Activated CD4-positive, alpha-beta T cell treated with anti-CD3 and anti-CD28 coated beads, Interleukin-2, amount 50 U/mL, for 48 hours (primary cell): Measurements from ENCODE around the gene EMC9.
A peak's percentile ranks its signal among the peaks of the same experiment; 100 is the strongest.

ENCODE experiments used
- DNase-seq, 2 experiments: peaks; one replicate each; pipeline ENCODE4 v3.0.0-alpha.2; 2020

Gene EMC9

DNA sequence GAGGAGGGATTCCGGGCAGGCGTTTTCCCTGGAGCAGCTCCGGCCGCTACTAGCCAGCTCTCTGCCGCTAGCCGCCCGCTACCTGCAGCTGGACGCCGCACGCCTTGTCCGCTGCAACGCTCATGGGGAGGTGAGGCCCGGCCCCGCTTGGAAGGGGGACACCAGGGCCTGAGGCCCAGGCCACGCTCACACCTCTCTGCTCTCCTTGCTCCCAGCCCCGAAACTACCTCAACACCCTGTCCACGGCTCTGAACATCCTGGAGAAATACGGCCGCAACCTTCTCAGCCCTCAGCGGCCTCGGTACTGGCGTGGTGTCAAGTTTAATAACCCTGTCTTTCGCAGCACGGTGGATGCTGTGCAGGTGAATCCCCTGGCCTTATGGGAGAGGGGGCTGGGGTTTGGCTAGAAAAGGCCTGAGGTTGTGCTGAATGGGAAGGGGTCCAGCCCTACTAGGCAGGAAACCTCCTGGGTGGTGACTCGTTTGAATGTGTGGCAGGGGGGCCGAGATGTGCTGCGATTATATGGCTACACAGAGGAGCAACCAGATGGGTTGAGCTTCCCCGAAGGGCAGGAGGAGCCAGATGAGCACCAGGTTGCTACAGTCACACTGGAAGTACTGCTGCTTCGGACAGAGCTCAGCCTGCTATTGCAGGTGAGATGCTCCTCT lies 6.5 kb upstream of the EMC9 start:
- no peak for DNase-seq

DNA sequence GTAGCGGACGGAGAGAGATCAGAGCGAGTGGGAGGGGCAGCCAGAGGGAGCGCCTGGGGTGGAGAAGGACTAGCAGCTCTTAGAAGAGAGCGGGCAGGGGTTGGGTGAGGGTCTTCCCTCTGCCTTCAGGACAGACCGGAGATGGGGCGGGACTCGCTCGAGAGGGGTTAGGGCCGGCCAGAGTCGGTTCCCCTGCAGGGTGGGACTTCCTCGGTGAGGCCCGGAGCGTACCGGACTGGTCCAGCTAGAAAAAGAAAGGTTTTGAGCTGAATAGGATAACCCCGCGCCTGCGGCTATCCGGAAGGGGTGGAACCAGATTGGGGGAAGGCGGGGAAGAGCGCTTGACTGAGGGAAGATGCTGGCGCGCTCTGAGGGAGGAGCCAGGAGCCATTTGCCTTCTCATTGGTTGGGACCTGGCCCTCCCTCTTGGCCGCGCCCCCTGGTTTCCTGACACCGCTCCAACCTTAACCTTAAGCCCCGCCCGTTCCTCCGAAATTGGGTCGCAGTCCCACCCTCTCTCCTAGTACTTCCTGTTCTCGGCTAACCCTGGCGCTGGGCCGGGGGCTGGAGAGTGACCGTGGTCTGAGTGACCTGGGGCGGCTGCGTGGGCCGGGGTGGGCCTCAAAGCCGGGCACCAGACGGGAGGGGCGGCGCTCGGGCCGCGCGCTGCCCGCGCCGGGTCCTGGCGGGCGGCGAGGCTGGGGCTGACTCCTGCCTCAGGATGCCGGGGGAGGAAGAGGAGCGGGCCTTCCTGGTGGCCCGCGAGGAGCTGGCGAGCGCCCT lies 5.8 kb upstream of the EMC9 start, which contains the start of gene RNF31:
Gene RNF31 (plus strand): TSS at position 521 of the 783 bp plus-strand sequence. CDS start 201 bp downstream, at position 722.
- peak; percentile 99 for DNase-seq

DNA sequence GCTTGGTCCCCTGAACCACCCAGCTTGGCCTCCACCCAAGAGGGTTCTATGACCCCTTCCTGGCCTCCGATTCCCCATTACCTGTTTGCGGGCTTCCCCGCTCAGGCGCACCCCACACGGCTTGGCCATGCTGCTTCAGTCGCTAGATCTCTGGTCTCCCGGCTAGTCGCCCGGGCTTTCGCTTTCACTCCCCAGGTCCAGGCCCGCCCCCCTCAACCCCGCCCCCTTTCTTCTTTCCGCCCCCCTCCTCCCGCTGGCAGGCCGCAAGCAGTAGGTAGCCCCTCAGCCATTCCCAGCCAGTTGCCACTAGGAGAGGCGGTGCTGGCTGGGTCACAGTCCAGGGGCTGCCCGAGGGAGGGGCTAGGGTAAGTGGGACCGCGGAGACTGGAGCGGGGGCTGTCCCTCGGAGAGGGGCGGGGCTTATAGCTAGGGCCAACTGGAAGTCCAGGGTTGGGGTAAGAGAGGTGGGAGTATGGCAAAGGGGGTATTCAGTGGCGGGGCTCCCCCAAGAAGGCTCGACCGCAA lies 5.1 kb upstream of the EMC9 start, which contains the start of gene PSME2:
Gene PSME2 (minus strand): TSS at position 158 of the 525 bp plus-strand sequence. CDS start 29 bp downstream, at position 129.
- DNase-seq = peak; percentile 94 to 96

DNA sequence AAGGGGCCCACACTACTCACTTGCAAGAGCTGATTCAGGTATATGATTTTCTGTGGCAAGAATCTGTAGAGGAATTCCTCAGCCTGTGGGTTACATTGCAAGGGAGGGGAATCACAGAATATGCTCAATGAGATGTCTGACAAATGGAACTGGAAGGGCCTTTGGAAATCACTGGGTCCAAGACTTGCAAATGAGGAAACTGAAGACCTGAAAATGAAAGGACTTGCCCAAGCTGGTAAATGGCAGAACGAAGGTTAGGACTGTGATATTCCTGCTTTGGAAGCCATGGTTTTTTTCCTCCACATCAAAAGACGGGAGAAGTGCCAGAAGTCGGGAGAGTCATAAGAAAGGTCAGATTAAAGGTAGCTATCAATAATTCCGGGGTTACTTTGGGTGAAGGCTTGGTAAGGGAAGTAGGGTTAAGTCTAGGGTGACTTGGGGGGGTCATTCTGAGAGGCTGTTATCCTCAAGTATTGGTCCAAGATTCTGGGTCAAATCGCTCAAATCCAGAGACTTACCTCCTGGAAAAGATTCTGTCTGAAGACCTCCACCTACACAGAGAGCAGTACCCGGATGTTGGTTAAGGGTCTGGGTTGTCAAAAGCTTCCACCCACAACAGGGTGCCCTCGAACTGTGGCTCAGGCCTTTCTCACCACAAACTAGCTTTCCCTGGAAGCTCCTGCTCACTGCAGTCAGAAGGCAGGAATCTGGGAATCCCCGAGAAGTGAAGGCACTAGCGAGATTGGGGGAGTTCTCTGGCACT lies 4.5 kb upstream of the EMC9 start:
- no peak for DNase-seq

DNA sequence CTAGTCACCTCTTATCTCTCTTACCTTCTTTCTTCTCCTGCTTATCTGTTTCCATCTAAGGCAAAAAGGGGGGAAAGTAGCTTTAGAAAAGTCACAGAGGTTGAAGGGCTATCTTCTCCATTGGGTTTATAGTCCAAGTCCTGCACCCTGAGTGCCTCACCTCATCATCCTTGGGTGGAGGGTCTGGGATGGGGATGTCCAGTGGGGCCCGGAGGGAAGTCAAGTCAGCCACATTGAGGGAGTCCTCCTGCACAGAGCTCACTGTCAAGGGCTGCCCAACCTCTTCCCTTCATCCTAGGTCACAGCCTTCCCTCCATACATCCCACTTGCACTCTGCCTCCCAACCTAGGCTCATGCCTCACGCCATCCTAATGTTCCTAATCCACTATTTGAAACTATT lies 3.8 kb upstream of the EMC9 start:
- no peak for DNase-seq

DNA sequence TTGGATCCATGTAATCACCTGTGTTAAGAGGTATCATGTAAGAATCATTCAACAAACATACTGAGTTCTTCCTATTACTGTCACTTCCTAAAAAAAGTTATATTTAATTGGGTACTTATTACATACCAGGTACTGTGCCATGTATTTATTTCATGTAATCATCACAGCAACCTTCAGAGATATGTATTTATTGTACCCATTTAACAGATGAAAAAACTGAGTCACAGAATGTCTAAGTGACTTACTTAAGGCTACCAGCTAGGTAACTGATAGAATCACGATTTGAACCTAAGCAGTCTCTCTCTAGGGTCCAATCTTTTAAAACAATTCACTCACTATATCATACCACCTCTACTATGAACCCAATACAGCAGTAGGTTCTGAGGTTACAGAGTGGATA lies 3.1 kb upstream of the EMC9 start:
- DNase-seq = no peak

DNA sequence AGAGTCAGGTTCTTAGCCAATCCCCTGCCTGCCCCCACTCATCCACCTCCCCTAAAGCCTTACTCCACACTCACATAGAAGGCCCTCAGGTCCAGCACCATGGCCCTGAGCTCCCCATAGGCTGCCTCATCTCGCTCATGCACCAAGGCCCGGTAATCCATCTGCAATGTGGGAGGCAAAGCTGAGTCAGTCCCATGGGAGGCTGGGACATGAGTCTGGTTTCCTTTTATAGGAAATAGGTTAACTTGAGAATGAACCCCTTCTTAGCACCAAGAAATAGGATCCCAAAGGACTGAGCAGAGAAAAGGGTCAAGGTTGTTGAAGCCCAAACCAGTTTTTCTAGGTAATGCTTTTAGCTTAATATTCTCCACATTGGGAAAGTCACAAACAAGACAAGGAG lies 2.1 kb upstream of the EMC9 start:
- no peak for DNase-seq

DNA sequence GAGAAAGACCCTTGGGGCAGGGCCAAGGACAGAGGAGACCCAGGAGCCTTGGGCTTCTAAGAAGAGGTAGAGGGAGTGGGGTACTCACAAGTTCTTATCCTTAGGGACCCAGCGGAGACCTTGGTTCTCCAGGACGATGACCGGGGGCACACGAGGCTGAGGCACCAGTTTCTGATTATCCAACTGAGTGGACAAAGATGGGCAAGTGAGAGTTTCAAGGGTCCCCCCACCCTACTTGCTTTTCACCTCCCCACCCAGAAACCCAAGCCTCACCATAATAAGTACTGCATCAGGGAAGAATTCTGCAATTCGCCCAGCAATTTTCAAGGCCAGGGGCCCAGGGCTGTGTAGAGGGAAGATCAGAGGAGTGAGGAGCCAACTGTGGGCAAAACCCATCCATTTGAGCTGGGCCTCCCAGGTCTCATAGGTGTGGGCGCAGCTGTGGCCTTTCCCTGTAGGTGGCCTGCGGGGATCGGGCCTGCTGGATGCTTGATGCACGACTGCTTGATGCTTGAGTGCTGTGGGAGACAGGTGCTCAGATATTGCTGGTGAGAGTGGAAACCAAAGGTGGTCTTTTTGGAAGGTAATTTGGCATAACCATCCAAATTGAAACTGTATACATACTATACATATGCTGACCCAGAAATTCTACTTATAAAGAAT lies 2.0 kb downstream of the EMC9 start:
- DNase-seq = peak; percentile 46 to 58

DNA sequence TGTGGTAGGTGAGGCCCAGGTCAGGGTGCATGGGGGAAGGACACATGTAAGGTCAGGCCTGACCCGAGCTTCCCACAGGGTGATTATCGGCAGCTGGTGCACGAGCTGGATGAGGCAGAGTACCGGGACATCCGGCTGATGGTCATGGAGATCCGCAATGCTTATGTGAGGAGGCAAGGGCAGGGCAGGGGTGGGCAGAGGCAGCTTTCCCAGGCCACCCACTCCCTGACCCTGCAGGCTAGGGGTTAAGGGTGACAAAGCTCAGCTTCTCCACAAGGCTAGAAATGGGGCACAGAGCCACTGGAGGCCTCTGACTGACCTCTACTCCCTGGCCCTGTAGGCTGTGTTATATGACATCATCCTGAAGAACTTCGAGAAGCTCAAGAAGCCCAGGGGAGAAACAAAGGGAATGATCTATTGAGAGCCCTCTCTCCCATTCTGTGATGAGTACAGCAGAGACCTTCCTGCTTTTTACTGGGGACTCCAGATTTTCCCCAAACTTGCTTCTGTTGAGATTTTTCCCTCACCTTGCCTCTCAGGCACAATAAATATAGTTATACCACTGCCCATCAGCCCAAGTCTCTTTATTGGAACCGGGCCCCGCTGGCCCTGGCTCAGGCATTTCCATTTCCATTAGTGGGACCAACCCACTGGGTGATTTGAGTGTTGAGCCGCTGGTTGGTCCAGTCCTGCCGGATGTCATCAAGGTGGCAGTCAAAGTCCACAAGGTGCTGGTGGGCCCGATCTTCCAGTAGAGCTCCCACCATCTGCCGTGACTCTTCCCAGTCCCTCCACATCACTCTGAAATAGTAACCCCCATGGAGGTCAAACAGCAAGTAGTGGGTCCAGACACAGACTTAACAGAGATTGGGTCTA lies 2.8 kb downstream of the EMC9 start:
- no peak for DNase-seq

DNA sequence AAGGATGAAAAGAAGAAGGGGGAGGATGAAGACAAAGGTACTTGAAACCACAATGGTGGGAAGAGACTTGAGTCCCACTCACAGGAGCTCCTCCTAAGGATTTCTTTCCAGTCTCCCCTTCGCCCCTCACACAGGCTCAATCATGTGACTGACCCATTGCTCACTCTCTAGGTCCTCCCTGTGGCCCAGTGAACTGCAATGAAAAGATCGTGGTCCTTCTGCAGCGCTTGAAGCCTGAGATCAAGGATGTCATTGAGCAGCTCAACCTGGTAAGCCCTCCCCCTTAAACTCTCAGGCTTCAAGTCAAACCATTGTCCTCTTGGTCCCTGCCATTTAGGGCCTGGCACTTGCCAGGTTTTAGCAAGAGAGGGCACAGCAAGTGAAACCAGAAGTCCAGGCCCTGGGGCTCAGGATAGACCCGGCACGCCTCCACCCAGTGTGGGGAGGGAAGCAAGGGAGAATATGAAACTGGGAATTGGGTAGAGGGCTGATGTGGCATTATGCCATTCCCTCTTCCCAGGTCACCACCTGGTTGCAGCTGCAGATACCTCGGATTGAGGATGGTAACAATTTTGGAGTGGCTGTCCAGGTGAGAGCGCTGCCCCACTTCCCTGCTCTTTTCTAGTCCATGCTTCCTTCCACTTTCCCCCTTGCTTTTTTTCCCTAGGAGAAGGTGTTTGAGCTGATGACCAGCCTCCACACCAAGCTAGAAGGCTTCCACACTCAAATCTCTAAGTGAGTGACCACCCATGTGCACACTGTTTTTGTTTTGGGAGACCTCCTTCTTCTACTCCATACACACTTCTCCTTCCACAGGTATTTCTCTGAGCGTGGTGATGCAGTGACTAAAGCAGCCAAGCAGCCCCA lies 3.6 kb downstream of the EMC9 start:
- DNase-seq = no peak

DNA sequence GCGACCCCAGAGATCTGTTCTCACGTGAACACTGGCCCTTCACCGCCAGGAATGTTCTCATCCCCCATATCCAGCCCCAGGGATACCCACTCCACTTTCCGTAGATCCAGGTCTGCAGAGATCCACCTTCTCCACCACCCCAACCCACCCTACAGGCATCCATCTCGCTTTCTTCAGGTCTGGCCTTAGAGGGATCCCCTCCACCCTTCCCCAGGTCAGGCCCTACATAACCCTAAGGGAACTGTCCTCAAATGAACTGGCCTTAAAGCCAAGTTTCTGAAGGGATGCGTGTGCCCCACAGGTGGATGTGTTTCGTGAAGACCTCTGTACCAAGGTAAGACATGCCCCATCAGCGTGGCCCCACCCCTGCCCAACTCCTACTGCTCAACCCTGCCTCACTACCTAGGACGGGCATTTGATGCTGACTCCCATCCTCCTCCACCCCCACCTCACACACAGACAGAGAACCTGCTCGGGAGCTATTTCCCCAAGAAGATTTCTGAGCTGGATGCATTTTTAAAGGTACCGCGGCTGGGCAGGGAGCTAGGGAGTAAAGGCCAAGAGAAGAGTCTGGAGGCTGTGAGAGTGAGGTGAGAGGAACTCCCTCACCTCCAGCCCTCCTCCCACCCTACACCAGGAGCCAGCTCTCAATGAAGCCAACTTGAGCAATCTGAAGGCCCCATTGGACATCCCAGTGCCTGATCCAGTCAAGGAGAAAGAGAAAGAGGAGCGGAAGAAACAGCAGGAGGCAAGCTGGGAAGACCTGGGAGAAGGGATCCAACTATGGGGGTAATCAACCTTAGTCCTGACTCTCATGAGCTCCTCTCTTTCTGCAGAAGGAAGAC lies 4.5 kb downstream of the EMC9 start:
- DNase-seq = peak in 1 of 2 experiments; percentile 42

DNA sequence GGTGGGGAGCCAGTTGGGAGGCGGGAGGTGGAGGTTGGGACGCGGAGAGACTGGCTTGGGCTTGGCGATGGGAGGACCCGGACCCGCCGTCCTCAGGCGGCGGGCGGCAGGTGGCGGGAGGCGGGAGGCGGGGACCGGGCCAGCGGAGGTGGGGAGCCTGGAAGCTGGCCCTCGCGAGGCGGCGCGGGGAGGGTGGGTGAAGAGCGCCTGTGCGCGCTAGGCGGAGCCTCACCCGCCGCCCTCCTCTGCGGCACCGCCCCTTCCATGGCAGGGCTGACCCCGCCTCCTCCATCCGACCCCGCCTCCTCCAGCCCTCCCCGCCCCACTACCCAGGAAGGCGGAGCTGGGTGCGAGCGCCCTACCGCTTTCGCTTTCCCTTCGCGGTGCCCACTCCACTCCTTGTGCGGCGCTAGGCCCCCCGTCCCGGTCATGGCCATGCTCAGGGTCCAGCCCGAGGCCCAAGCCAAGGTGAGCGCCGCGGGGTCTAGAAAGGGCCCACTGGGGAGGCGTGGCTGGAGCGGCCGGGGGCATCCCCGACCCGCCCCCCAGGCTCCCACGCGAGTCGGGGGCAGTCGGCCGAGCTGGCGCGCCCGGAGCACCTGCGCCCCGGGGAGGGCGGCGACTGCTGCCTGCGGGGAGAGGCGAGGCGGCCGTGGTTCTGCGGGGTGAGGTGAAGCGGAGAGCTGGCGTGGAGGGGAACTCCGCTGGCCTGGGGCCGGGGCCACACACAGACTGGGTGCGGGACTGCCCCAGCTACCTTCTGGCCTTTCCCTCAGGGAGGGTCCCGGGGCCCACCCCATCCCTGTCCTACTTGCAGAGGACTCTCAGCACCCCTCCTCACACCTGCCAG lies 5.3 kb downstream of the EMC9 start, which contains the start of gene PSME1:
Gene PSME1 (plus strand): TSS at position 361 of the 850 bp plus-strand sequence. CDS start 69 bp downstream, at position 430.
- peak; percentile 95 for DNase-seq

DNA sequence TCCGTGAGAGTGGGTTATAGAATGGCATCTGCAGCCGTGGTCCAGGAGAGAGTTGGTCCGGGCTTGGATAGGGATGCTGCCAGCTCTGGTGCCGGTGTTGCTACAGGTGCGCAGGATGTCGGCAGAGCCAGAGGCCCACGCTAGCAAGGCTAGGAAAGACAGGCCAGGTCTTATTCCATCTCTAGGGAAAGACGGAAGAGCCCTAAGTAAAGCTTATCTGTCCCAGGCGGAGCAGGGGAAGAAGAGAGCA lies 5.9 kb downstream of the EMC9 start:
- DNase-seq = no peak

DNA sequence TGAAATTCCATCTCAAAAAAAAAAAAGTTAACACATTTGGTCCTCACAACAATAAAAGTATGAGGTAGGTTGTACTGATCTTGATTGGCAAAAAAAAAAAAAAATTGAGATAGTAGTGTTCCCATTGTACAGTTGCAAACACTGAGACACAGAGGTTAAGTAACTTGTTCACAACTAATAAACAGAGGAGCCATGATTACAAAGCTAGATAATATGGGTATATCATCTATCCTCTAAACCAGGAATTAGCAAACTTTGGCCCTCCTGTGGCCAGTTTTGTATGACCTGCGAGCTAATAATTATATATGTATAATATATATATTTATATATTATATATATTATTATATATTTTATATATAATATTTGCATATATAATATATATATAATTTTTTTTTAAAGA lies 7.7 kb downstream of the EMC9 start:
- DNase-seq = no peak

DNA sequence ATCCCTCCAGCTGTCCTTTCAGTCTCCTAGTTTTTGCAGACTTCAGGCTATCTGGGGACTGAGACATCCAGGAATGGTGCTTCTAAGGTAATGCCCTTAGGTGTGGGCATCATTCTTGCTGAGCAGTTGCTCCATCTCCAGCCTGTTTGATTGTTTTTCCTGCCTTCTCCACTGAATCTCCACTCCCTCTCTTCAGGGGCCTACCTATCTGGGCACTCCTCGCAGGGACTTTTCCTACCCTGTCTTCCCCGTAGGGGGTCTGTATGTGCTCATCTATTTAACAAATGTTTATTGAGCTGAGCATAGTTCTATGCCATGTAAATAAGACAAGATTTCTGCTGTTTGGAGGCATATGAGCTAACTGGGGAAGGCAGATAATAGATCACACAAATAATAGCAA lies 8.4 kb downstream of the EMC9 start:
- no peak for DNase-seq

DNA sequence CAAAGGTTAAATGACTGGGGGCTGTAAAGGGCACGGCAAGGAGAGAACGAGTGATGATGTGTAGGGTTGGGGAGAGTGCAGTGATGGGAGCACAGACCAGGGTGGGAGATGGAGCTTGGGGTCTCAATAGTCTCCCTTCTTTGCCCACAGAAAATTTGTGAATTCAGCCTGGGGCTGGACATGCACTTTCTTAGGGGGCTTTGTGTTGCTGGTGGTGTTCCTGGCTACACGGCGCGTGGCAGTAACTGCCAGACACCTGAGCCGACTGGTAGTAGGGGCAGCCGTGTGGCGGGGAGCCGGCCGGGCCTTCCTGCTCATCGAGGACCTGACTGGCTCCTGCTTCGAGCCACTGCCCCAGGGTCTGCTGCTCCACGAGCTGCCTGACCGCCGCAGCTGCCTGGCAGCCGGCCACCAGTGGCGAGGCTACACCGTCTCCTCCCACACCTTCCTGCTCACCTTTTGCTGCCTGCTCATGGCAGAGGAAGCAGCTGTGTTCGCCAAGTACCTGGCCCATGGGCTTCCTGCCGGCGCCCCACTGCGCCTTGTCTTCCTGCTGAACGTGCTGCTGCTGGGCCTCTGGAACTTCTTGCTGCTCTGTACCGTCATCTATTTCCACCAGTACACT lies 9.2 kb downstream of the EMC9 start:
- DNase-seq = peak in 1 of 2 experiments; percentile 29

DNA sequence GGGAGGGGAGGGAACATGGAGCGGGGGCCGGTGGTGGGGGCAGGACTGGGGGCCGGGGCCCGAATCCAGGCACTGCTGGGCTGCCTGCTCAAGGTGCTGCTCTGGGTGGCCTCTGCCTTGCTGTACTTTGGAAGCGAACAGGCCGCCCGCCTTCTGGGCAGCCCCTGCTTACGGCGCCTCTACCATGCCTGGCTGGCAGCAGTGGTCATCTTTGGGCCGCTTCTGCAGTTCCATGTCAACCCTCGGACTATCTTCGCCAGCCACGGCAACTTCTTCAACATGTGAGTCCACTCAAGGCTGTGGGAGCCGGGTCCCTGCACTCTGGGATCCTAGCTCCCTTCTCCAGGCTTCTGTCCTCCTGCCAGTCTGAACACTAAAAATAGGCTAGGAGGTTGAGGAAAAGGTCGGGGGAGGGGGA lies 9.8 kb downstream of the EMC9 start:
- no peak for DNase-seq
